ENCODE measurements around the gene DNAJC18. TPM values are rescaled to one million over a fixed set of nuclear protein-coding genes. Genes with fewer than 3 reads are reported as not detected.
"Not testable (repeated sequence)": the region's sequence is repeated elsewhere in the genome, so short reads cannot be mapped to it uniquely, and the experiment has no call there.

Gene DNAJC18
- total and polyA plus RNA-seq, 2 donors (not counting 1 experiment from before 2014, with no cell fraction given), result 2.0 to 13.6 TPM

- WGBS (ENCODE audit: insufficient coverage), result 67% methylated on average over 3 of the region's 3 CpGs
- H3K79me2 ChIP-seq (ENCODE audit: control insufficient read depth, insufficient read depth, low read length), result no peaks in the 10 kb centered on the region
- ATAC-seq (ENCODE audit: low read depth) (no peak), DNase-seq (no peak)
- H3K4me2 ChIP-seq (replicated peaks; ENCODE audit: low read depth, low read length, poor library complexity, severe bottlenecking), result no peak overlapping the region
- Mint-ChIP-seq H3K27me3 (no peaks in the 10 kb centered on the region), H3K27ac (peak overlapping the region; percentile 20), H3K4me1 (peaks cover 5% of the 10 kb centered on the region), H3K4me3 (no peak overlapping the region), H3K9me3 (ENCODE audit: insufficient read depth) (no peaks in the 10 kb centered on the region)
- H3K9me3 ChIP-seq (ENCODE audit: control extremely low read depth in 1 of 3, control insufficient read depth in 2 of 3, insufficient read depth in 1 of 3, low read length in 2 of 3), result no peaks in the 10 kb centered on the region
- H2AFZ ChIP-seq (ENCODE audit: insufficient read depth, low read depth, low read length, poor library complexity, severe bottlenecking), result peak overlapping the region; percentile 49
- H3K9ac ChIP-seq (ENCODE audit: low read length), result no peak overlapping the region
- TF ChIP-seq EZH2 (IDR thresholded peaks at IDR 0.05; ENCODE audit: borderline replicate concordance, insufficient read depth, low read depth, low read length, poor library complexity, severe bottlenecking) (no peak), CTCF (IDR thresholded peaks at IDR 0.05) (no peak)
- intact Hi-C loops (cut with micrococcal nuclease), result no loop called here
- ChIA-PET CTCF (interaction anchor here (0.8 kb wide), 1 partner anchor 66 kb away, joined by 3 read pairs; no protein-coding TSS in a partner anchor), POLR2A (interaction anchor here (0.7 kb wide), 1 partner anchor 272 kb away, joined by 3 read pairs; no protein-coding TSS in a partner anchor)
- H3K4me1 ChIP-seq (ENCODE audit: control insufficient read depth in 2 of 2, insufficient read depth in 2 of 2, low read length in 2 of 2), result peaks cover 0 to 6% of the 10 kb centered on the region in 2 donors
- no peak overlapping the region for H3K27ac ChIP-seq (ENCODE audit: low read length in 2 of 2)
- H3K27me3 ChIP-seq (replicated peaks in 1 of 4; ENCODE audit: control extremely low read depth in 1 of 4, control insufficient read depth in 3 of 4, insufficient read depth in 4 of 4, low read length in 3 of 4), result no peaks in the 10 kb centered on the region
- no peaks in the 10 kb centered on the region for H4K20me1 ChIP-seq (ENCODE audit: control insufficient read depth, insufficient read depth, low read length, poor library complexity, severe bottlenecking)
- no peaks in the 10 kb centered on the region for H3K36me3 ChIP-seq (replicated peaks in 1 of 2; ENCODE audit: control extremely low read depth in 1 of 2, control insufficient read depth in 1 of 2, extremely low read depth in 1 of 2, insufficient read depth in 2 of 2, low read length in 1 of 2)
- H3K4me3 ChIP-seq (ENCODE audit: control extremely low read depth in 1 of 5, extremely low read depth in 1 of 5, insufficient read depth in 1 of 5, low read depth in 2 of 5, low read length in 4 of 5), result no peak overlapping the region
Measured at GRCh38 chr5:139488260-139488659, 48.9 kb upstream of the DNAJC18 start.

- no peak overlapping the region for H3K4me3 Mint-ChIP-seq
- ChIA-PET POLR2A (interaction anchor here (0.5 kb wide), 1 partner anchor 47 kb away, joined by 3 read pairs; no protein-coding TSS in a partner anchor), CTCF (no interaction called here)
- intact Hi-C loops (cut with micrococcal nuclease), result no loop called here
- no peaks in the 10 kb centered on the region for H3K27me3 Mint-ChIP-seq
- Histone ChIP-seq H2AFZ (ENCODE audit: insufficient read depth, low read depth, low read length, poor library complexity, severe bottlenecking) (no peak overlapping the region), H3K27me3 (replicated peaks in 1 of 4; ENCODE audit: control extremely low read depth in 1 of 4, control insufficient read depth in 3 of 4, insufficient read depth in 4 of 4, low read length in 3 of 4) (no peaks in the 10 kb centered on the region), H4K20me1 (ENCODE audit: control insufficient read depth, insufficient read depth, low read length, poor library complexity, severe bottlenecking) (no peaks in the 10 kb centered on the region), H3K4me2 (replicated peaks; ENCODE audit: low read depth, low read length, poor library complexity, severe bottlenecking) (no peak overlapping the region), H3K79me2 (ENCODE audit: control insufficient read depth, insufficient read depth, low read length) (no peaks in the 10 kb centered on the region), H3K27ac (ENCODE audit: low read length in 2 of 2) (no peak overlapping the region), H3K4me1 (ENCODE audit: control insufficient read depth in 2 of 2, insufficient read depth in 2 of 2, low read length in 2 of 2) (peaks cover 17 to 24% of the 10 kb centered on the region in 2 donors), H3K4me3 (ENCODE audit: control extremely low read depth in 1 of 5, extremely low read depth in 1 of 5, insufficient read depth in 1 of 5, low read depth in 2 of 5, low read length in 4 of 5) (no peak overlapping the region), H3K9ac (ENCODE audit: low read length) (no peak overlapping the region), H3K36me3 (replicated peaks in 1 of 2; ENCODE audit: control extremely low read depth in 1 of 2, control insufficient read depth in 1 of 2, extremely low read depth in 1 of 2, insufficient read depth in 2 of 2, low read length in 1 of 2) (no peaks in the 10 kb centered on the region), H3K9me3 (ENCODE audit: control extremely low read depth in 1 of 3, control insufficient read depth in 2 of 3, insufficient read depth in 1 of 3, low read length in 2 of 3) (no peaks in the 10 kb centered on the region)
- H3K27ac Mint-ChIP-seq, result no peak overlapping the region
- H3K9me3 Mint-ChIP-seq (ENCODE audit: insufficient read depth), result no peaks in the 10 kb centered on the region
- WGBS (ENCODE audit: insufficient coverage), result 96% methylated on average over 7 of the region's 7 CpGs
- no peak for TF ChIP-seq EZH2 (IDR thresholded peaks at IDR 0.05; ENCODE audit: borderline replicate concordance, insufficient read depth, low read depth, low read length, poor library complexity, severe bottlenecking)
- TF ChIP-seq CTCF (IDR thresholded peaks at IDR 0.05), result no peak
- ATAC-seq (ENCODE audit: low read depth), result no peak
- peaks cover 14% of the 10 kb centered on the region for H3K4me1 Mint-ChIP-seq
- DNase-seq, result no peak
Measured at GRCh38 chr5:139486201-139486600, 46.9 kb upstream of the DNAJC18 start.

- intact Hi-C loops (cut with micrococcal nuclease); H3K27me3 Mint-ChIP-seq; H3K79me2 ChIP-seq (ENCODE audit: control insufficient read depth, insufficient read depth, low read length); POLR2A ChIA-PET; CTCF ChIA-PET; H3K36me3 ChIP-seq (replicated peaks in 1 of 2; ENCODE audit: control extremely low read depth in 1 of 2, control insufficient read depth in 1 of 2, extremely low read depth in 1 of 2, insufficient read depth in 2 of 2, low read length in 1 of 2); H4K20me1 ChIP-seq (ENCODE audit: control insufficient read depth, insufficient read depth, low read length, poor library complexity, severe bottlenecking); H3K9ac ChIP-seq (ENCODE audit: low read length); H3K9me3 ChIP-seq (ENCODE audit: control extremely low read depth in 1 of 3, control insufficient read depth in 2 of 3, insufficient read depth in 1 of 3, low read length in 2 of 3); H3K9me3 Mint-ChIP-seq (ENCODE audit: insufficient read depth); DNase-seq; H3K27me3 ChIP-seq (replicated peaks in 1 of 4; ENCODE audit: control extremely low read depth in 1 of 4, control insufficient read depth in 3 of 4, insufficient read depth in 4 of 4, low read length in 3 of 4); ATAC-seq (ENCODE audit: low read depth); H3K27ac ChIP-seq (ENCODE audit: low read length in 2 of 2): not testable (repeated sequence)
- H3K4me3 ChIP-seq (ENCODE audit: control extremely low read depth in 1 of 5, extremely low read depth in 1 of 5, insufficient read depth in 1 of 5, low read depth in 2 of 5, low read length in 4 of 5), result peak overlapping the region in 1 of 5 experiments; percentile 4
- peak overlapping the region; percentile 83 for H2AFZ ChIP-seq (ENCODE audit: insufficient read depth, low read depth, low read length, poor library complexity, severe bottlenecking)
- H3K4me2 ChIP-seq (replicated peaks; ENCODE audit: low read depth, low read length, poor library complexity, severe bottlenecking), result peak overlapping the region; percentile 59
- Mint-ChIP-seq H3K4me1 (peaks cover 19% of the 10 kb centered on the region), H3K4me3 (peak overlapping the region; percentile 35), H3K27ac (peak overlapping the region; percentile 28)
- H3K4me1 ChIP-seq (ENCODE audit: control insufficient read depth in 2 of 2, insufficient read depth in 2 of 2, low read length in 2 of 2), result peaks cover 17 to 18% of the 10 kb centered on the region in 2 donors
- 61% methylated on average over 2 of the region's 6 CpGs for WGBS (ENCODE audit: insufficient coverage)
Measured at GRCh38 chr5:139482890-139483208, 43.5 kb upstream of the DNAJC18 start.

All from B cell (primary cell).